Inflammatory macrophage treated with lipopolysaccharide for 4 hours (primary cell): ENCODE measurements around the gene WTAP.
A peak's percentile ranks its signal among the peaks of the same experiment; 100 is the strongest.

Experiments
- DNase-seq: peaks from one replicate; pipeline ENCODE4 v3.0.0-alpha.2; 2020

The WTAP gene

DNA sequence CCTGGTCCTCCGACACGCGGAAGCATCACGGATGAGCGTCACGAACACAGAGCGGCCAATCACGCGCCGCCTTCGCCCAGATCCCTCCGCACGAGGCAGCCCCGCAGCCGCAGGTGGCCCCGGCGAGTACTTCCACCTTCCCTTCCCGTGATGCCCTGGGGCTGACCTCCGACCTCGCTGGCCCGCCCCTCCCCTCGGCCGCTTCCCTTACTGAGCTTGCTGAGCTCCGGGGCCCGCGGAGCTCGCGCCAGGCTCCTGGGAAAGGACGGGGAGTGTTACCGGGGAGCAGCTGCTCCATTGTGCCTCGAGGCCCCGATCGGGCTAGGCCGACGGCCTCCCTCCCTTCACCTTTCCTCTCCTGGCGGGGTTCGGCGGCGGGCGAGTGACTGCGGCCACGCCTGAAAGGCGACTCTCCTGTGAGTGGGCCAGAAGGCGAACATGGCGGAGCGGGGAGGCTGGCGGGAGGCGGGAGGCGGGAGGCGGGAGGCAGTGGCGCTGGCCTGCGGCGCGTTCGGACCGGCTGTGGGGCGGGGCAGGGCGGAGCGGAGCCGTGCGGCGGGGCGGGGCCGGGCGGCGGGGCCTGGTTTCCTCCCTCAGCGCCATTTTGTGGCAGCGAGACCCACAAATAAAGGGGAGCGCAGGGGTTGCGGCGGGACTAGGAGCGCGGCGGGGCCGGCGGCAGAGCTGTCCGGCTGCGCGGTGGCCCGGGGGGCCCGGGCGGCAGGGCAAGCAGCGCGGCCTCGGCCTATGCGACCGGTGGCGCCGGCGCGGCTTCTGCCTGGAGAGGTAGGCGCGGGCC, at the start of gene WTAP:
Gene WTAP (plus strand): TSS at position 589 of the 799 bp plus-strand sequence. CDS start 8,760 bp downstream, outside the sequence.
- DNase-seq = peak; percentile 92

DNA sequence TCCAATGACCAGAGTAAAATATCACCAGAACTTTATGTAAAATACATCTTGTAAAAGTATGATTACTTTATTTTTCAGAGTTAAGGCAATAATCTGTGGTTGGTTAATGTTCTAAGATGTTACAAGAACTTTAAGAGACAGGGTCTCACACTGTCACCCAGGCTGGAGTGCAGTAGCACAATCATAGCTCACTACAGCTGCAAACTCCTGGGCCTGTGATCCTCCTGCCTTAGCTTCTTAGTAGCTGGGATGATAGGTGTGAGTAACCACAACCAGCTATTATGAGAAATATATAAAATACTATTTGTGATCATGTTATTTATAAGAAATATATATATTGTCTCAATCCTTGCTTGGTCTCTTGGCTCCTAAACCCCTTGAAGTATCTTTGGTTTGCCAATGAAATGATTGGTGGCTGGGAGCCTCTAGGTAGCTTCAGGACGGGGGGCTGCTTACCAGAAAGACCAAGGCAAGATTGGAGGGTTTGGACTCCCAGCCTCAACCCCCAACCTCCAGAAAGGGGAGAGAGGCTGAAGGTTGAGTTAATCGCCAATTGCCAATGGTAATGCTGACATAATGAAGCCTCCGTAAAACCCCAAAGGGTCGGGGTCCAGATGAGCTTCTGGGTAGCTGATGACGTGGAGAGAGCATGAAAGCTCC, 49.7 kb upstream of the WTAP start:
- DNase-seq = peak; percentile 52

DNA sequence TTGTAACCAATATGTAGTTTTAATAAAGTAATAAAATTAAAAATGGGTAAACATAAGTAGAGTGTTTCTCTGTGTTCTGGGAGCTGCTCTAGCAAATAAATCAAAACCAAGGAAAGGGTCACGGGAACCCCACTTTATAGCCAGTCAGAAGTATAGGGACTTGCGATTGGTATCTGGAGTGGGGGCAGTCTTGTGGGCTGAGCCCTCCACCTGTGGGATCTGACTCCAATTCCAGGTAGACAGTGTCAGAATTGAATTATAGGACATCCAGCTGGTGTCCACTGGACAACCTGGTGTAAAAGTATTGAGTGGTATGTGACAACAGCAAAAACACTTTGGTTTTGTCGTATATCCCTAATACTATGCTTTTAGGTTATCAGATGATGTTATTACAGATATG, 48.7 kb upstream of the WTAP start:
- no peak for DNase-seq

DNA sequence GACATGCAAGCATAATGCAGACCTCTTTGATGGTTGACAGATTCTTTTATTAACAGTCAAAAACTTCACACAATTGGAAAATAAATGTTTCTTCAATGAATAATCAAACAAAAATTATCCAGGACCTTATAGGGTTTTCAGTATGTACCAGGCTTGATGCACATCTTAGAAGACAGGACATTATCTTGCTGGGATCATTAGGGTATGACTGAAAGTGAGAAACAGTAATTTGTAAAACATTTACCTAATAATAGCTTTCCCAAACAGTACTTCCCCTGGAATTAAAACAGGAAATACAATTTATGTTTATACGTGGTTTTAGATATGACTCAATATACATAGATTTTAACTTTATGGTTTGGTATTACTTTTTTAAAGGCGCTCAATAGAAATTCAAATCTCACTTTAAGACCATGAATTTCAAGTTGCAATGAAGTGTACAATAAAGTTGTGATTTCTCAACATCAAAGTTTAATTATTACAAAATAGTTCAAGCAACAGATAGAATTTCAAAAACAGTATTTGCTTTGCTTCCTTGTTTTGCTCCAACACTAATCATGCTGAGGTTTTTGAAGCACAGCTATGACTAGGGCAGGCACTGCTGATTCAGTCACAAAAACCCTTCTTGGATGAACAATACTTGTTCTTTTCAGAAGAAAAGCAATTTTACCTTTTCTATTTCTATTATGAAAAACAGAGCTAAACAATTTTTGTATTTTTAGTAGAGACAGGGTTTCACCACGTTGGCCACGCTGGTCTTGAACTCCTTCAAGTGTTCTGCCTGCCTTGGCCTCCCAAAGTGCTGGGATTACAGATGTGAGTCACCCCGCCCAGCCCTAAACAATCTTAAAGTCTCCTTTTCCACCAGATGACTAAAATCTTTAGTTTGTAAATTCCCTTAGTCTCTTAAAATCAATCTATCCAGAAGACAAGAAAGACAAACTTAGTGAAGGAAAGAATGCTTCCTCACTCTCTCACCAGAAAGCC, 47.9 kb upstream of the WTAP start:
- peak; percentile 36 for DNase-seq

DNA sequence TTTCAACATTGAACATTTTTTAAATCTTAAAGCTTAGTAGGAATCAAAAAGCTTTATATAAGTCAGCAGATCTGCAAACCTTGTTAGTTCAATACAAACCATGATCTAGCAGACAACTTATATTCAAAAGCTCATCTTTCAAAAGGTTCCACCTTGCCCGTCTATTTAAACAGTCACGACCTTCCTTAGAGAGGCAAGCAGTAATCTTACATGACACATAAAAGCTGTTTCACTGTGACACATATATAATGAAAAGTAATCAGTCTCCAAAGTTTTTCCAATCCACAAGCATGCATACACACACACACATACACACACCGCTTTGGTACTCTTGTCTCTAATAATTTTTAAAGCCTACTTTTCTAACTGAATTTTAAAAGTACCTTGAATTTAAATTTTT, 47.2 kb upstream of the WTAP start:
- no peak for DNase-seq

DNA sequence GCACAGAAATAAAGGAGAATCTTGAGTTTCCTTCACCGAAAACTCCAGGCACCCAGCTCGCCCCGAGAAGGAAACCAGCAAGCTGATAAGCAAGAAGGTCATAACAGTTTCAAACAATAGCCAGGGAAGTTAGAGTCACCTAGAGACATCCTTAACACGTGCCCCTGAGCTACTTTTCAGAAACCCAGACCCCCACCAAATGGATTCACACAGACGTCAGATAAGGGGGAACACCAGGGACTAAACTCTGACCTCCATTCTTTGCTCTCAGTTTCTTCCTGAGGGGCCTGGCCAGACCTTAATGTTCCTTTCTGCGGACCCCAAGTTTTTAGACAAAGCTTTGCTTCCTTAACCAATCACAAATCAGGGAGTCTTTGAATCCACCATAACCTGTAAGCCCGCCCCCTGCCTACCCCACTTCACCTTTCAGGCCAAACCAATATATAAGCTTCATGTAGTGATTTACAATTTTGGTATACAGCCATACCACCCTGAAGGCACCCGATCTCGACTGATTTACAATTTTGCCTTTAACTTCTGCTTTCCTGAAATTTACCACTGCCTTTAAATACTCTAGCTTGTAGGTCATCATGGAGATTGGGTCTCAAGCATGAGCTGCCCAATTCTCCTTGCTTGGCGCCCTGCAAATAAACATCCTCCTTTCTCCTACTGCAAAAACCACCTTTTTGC, 46.0 kb upstream of the WTAP start:
- peak; percentile 38 for DNase-seq

DNA sequence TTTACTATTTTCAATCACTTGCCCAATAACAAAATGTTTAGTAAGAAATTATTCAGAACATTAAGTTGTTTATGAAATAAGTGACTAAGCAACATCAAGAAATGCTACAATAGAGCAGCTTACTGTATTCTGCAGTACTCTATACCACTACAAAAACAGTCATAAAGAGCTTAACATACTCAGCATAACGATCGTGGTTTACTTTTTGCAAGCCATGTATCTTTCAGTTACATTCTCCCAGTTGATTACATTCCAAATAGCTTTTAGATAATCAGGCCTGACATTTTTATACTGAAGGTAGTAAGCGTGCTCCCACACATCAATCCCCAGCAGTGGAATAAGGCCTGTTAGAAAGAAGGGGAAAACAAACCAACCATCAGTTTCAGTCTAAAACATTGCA, 45.0 kb upstream of the WTAP start:
- no peak for DNase-seq

DNA sequence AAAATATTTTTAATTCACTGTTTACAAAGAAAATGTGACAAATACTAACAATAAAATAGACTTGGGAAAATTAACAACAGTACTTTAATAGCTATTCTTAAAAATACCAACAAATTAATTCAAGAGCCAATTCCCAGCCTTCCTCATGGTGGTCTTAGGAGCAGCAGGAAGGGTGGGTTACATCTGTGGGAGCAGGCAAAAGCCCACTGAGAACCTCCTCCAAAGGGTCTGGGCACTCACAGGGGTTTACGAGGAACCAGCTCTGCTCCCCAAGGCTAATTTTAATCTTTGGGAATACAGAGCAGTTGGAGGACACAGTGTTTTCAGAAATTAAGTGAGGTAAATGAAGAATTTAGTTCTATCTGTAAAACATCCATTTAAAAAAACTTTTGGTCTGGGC, 44.5 kb upstream of the WTAP start:
- no peak for DNase-seq

DNA sequence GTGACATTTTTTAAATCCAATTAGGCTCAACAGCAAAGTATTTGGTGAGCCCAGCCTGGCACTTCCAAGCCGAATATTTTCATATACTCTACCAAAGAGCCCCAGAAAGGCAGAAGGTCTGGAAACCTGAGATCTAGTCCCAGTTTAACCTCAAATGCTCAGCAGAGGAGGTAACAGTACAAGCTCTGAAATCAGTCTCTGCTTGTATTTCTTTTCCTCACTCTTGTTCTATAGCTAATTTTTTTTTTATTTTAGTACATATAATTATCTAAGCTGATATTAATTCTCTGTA, 43.3 kb upstream of the WTAP start:
- DNase-seq = no peak

DNA sequence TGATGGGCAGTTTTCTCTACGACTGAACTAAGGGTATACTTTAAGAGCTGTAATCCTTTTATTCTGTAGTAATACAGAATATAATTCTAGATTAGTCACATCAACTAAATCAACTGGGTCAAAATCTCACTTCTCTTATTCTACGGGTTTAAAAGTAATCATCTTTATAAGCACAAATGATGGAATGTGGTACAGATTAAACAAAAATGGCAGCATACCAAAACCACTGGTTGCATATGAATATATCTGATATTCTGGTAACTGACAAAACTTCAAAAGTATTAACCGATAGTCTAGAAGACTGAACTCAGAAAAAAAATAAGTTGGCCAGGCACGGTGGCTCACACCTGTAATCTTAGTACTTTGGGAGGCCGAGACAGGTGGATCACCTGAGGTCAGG, 41.3 kb upstream of the WTAP start:
- no peak for DNase-seq

DNA sequence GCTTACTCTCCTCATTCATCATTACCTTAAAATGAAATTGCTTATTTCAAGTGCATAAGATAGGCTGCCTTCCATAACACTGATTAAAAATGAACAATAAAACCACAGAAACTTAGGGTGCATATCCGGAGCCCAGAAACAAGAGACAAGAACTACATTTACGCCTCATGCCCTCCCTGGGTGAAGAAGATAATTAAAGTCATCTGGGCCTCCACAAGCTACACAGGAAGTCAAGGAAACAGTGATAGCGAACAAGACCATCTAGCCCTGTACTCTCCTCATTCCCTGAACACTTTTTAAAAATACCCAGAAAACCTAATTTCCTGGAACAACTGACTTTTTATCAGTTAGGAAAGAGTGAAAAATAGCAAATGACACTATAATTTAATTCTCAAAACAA, 40.6 kb upstream of the WTAP start:
- no peak for DNase-seq

DNA sequence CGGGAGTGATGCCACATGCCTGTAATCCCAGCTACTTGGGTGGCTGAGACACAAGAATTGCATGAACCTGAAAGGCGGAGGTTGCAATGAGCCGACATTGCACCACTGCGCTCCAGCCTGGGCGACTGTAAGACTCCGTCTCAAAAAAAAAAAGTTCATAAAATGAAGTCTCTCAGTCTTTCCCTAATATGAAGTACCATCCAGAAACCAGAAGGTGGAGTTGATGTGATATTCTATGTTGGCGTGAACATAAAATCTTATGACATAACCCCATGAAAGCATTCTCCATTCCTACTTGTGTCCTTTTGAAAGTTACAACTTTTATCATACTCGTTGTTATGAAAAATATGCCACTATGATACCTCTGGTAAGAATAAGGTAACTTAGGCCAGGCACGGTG, 40.0 kb upstream of the WTAP start:
- DNase-seq = peak; percentile 35

DNA sequence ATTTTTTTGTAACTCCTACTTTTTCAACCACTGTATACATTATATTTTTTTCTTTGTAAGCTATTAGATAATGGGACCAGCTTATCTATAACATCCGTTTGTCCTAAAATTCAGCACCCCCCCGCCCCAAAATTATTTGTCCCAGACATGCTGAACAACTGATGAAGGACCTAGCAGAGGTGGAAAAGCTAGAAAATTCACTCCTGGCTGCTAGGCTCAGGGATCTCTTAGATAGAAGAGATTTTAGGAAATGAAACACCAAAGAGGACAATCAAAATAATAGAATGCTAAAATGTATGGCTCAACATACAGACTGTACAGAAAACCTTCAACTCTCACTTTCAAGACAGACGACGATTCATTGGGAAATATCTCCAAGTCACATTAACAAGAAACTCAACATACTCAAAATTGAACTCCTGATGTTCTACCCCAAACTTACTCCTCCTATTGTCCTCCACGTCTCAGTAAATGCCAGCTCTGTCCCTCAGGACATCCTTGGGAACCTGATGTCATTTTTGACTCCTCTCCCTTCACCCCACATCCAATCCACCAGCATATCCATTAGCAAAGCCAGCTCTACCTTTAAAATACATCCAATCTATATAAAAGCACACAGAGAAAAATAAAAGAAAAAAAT, 38.9 kb upstream of the WTAP start:
- peak; percentile 38 for DNase-seq

DNA sequence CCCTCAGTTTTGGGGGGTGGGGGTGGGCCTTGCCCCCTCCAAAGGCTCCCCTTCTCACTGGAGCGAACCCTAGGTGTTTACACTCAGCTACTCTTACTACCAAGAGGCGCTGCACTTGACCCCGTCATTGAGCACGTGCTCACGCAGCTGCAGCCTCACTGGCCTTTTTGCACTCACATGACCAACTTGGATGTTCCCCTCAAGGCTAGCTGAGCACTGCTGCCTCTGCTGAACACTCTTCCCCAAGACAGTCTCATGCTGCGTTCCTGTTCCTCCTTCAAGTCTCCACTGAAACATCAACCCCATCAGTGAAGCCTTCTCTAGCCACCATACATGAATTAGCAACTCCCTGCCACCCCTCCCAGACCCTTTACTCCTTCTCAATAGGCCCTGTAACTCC, 38.3 kb upstream of the WTAP start:
- DNase-seq = peak; percentile 75

DNA sequence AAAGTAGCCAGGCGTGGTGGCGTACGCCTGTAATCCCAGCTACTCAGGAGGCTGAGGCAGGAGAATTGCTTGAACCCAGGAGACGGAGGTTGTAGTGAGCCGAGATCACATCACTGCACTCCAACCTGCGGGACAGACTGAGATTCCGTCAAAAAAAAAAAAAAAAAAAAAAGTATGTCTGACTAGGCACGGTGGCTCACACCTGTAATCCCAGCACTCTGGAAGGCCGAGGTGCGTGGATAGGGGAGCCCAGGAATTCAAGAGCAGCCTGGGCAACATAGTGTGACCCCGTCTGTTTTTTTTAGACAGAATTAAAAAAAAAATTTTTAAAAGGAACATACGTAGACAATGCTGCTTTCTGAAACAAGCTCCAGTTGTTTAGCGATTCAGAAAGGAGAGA, 37.2 kb upstream of the WTAP start:
- peak; percentile 36 for DNase-seq

DNA sequence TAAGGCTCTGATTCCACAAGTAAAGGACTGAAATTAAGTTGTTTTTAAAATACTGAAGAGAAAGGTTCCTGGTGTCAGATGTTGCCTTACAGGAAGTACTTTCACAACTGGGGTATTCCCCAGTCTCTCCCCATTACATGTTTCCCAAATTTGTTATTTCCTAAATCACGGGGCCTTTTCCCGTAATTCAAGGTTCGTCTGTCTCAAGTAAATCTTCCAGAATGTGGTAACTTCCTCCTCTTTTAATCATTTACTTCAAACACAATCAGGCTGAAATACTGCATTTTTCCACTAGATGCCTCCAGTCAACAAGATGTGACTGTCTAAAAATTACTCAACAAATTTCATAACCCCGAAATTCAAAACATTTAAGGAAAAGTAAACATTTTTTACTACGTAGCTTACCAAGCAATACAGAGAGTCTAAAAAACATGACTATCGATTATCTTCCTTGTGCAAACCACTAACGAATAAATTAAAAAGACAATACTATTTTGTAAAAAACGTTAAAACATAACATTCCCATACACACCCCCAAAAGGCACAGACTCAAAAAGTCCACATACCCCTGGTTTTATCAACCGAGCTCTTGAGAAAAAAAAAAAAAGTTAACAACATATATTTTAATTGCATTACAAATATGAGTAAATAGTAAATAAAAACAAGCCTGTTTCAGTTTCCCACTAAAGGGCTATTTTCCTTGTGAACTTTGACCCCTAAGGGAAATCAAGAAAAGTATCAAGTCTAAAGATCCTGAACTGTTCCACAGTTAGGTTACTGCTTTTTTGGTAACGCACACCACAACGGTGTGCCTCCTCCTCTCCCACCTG, 36.0 kb upstream of the WTAP start:
- DNase-seq = peak; percentile 98

DNA sequence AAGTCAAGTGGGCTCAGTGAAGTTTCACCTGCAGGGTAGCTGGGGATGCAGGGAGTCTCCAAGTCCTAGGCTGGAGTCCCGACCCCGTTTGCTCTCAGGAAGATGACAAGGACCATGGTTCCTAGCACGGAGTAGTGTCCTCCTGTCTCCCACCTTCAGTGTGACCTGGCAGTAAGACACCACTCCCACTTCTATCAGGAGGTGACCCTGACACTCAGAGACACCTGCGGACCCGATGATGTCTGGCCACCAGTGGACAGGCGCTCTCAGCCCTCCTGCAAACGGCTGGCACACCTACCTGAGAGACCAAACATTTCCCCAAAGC, 35.4 kb upstream of the WTAP start:
- peak; percentile 43 for DNase-seq

DNA sequence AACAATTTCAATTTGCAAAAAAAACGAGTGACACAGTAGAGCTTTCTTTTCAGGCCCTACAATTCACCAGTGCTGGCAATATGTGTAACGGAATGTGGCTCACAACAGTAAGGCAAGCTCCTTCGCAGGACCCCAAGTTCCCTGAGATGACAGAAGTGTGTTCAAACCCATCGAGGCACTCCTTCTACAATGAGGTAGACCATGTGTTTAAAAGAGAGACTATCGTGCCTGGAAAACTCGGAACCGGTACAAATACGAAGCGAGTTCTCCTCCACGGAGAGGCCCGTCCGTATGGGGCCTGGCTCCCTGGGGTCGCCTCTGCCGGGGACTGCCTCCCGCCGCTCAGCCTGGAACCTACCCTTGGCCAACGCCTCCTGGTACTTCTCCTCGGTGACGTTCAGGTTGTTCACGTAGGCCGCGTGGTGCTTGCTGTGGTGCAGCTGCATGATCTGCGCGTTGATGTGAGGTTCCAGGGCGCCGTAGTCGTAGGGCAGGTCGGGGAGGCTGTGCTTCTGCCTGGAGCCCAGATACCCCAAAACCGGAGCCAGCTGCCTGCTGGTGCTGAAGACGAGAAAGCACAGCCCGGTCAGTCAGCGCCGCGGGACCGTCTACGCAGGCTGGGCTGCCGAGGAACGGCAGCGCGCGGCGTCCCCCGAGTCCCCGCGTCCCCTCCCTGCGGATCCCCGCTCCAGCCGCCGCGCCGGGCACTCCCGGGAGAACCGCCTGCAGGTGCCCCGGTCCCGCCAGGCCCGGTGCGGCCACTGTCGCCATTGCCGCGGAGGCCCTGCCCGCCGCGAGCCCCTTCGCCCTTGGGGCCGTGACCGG, 34.8 kb upstream of the WTAP start:
- peak; percentile 65 for DNase-seq

DNA sequence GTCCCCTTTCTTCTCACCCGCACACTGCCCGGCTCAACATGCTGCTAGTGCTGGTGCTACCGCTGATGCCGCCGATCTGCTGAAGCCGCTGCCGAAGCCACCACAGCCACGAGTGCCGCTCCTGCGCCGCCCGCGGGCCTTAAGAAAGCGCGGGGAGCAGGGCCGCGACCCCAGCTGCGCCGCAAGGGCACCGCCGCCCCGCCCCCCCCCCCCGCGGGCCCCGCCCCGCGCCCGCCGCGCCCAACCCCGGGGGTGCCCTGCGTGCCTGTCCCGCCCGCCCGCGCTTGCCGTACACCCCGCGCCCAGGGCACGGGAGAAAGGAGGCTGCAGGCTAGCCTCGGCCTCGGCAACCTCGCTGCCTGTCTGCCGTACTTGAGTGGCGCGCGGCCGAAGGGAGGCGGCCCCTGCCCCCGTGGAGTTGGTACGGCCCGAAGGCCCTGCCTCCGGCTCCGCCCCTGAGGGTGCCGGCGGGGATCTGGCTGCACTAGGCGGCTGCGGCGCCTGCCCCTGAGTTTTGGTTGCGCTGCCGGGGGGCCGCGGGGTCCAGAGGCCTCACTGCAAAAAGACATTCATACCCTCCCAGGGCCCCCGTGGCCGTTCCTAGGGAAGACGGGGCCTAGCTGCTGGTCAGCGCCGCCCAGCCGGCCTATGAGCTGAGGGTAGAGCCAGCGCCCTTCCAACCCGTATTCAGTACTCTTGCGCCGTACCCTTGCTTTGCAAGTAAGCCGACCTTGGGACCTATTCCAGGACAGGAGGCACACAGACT, 34.0 kb upstream of the WTAP start, which contains the start of gene SOD2:
Gene SOD2 (minus strand): TSS at position 114 of the 766 bp plus-strand sequence. CDS start 74 bp downstream, at position 40.
- DNase-seq = peak; percentile 99
